GM19035 (cell line): ENCODE results near the gene CPSF7.

Experiments used
- ATAC-seq: cut with Tn5 transposase; IDR thresholded peaks from one replicate; pipeline ENCODE4 v1.9.1; 2021; ENCODE audit not compliant: unreplicated experiment

The CPSF7 gene

DNA sequence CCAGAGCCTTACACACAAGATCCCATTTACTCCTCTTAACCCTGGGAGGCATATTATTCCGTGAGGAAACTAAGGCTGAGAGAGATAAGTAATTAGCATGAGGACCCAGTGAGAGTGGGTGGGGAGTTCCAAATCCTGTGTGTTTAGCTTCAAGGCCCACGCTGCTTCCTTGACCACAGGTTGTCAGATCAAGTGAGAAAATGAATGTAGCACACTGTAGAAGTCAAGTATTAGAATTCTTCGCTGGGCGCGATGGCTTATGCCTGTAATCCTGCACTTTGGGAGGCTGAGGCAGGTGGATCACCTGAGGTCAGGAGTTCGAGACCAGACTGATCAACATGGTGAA is 71.9 kb downstream of the CPSF7 start:
- ATAC-seq: no peak

DNA sequence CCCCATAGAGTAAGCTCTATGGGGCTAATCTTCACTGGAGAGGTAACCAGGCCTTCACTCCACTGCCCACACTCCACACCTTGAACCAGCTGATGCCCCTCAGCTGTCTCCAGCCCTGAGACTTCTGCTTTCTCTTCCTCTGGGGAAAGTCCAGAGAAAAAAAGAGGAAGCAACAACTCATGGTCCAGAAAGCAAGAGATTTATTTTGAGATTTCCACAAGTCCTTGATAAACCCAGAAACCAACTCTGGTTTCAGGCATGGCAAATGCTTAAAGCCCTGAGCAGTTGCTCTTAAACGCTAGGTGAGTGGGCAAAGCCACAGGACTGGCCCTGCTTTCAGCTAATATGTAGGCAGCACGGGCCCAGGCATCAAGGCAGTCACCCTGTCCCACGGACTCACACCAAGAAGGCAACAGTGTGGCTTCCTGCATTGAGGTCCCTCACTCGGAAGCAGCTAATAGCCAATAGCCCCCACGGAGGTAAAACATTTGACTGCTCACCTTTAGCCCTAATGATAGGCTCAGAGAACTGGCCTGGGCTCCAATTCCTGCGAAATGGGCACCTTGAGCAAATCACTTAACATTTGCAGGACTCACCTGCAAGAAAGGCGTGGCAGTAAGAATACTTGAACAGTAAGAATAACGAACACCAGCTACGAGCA is 72.4 kb downstream of the CPSF7 start:
- peak; percentile 36 for ATAC-seq

DNA sequence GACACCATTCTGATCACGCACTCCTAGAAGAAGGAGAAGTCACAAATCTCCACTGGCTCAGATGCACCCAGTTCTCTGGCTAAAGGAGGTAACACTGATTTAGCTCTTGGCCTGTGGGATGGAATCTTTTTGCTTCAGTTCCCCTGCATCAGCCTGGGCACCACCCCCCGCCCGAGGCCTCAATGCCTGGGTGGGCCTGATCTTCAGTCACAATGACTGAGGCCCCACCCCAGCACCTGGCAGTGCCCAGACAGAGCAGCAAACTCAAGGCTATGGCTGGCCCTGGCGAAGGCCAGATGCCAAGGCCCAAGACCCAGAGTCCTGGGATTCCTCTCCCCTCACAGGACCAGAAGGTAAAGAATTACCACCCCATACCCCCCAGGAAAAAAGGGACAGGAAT is 73.1 kb downstream of the CPSF7 start:
- no peak for ATAC-seq

DNA sequence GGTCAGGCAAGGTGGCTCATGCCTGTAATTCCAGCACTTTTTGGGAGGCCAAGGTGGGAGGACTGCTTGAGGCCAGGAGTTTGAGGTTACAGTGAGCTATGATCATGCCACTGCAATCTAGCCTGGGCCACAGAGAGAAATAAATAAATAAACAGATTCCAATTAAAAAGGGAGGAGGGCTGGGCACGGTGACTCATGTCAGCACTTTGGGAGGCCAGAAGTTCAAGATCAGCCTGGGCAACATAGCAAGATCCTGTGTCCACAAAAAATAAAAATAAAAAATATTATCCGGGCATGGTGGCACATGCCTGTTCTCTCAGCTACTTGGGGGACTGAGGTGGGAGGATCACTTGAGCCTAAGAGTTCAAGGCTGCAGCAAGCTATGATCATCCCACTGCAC is 75.6 kb downstream of the CPSF7 start:
- no peak for ATAC-seq

DNA sequence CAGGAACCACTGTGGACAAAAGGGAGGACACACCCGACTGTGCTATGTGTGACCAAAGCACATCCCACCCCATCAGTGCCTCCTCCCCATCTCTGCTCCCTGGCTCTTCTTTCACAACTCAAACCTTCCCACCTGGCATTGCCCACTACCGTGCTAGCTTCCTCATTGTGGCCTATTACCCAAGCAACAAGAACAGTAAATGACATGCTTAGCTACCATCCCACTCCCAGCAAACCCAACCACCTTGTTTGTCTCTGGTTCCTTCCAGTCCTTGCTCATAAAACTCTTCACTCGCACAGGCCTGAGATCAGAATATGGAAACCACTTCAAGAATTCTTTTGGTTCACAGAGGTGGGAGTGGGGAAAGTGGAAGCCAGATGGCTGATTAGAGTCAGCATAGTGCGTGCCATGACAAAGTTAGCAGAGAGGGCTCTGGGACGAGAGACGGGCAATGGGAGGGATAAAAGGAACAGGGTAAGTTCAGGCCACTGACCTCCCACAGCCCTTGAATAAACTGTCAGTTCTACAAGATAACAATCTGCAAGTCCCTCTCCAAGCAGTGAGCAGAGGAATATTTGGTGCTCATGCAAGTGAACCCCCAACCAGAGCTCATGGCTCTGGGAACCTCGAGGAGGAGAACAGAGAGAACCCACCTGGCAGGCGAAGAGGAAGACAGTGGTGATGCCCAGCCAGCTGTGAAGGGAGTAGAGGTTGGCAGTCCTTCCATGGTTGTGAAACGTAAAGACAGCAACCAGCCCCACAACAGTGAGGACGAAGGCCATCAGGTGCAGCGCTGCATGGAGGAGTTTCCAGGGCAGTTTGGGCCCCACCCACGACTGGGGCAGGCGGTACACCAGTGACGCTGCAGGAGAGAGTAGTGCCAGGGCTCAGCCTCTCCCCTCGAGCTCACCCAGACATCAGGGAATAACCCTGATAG is 76.4 kb downstream of the CPSF7 start:
- ATAC-seq: no peak
